Head of caudate nucleus (tissue), 42 donors: Measurements from ENCODE around the gene FOXA2.
A peak's percentile ranks its signal among the peaks of the same experiment; 100 is the strongest.
"Not testable (repeated sequence)": the region's sequence is repeated elsewhere in the genome, so short reads cannot be mapped to it uniquely, and the experiment has no call there.

ENCODE experiments used
- DNase-seq, 42 donors: peaks; one replicate each; pipeline versions ENCODE4 v3.0.0 to v3.0.0-alpha.2; 2020 to 2021; ENCODE audit warnings: mixed read lengths in 7 of 42
- intact Hi-C: fragments of 100-400 bp; cut with DNase I; formaldehyde crosslinking; loops from one replicate; pipeline ENCODE4 v1.15.0; 2022

The FOXA2 gene

GRCh38 chr20:22584522-22584921, at the start of gene FOXA2:
Gene FOXA2 (minus strand): TSS chr20:22584572. CDS start chr20:22584278, 294 bp downstream.
- intact Hi-C loops, result loop anchor here (5.0 kb wide), 1 partner anchor 247 kb away; no protein-coding TSS in a partner anchor
- no peak for DNase-seq

GRCh38 chr20:22630701-22631100, 46.3 kb upstream of the FOXA2 start:
- DNase-seq, result no peak
- intact Hi-C loops, result no loop called here

- intact Hi-C loops, result no loop called here
- DNase-seq, result no peak
Observed at GRCh38 chr20:22629927-22630326, 45.6 kb upstream of the FOXA2 start.

GRCh38 chr20:22629447-22629846, 45.1 kb upstream of the FOXA2 start:
- no peak for DNase-seq
- intact Hi-C loops, result no loop called here

GRCh38 chr20:22626496-22626895, 42.1 kb upstream of the FOXA2 start:
- intact Hi-C loops, result no loop called here
- no peak for DNase-seq

- intact Hi-C loops, result no loop called here
- no peak for DNase-seq
Observed at GRCh38 chr20:22623211-22623610, 38.8 kb upstream of the FOXA2 start.

GRCh38 chr20:22620342-22620741, 36.0 kb upstream of the FOXA2 start:
- intact Hi-C loops, result no loop called here

GRCh38 chr20:22619806-22620205, 35.4 kb upstream of the FOXA2 start:
- intact Hi-C loops, result no loop called here

More at GRCh38 chr20:22620342-22620741, 36.0 kb upstream of the FOXA2 start:
- DNase-seq, result no peak

GRCh38 chr20:22619272-22619671, 34.9 kb upstream of the FOXA2 start:
- intact Hi-C loops, result no loop called here
- DNase-seq, result no peak

More at GRCh38 chr20:22619806-22620205, 35.4 kb upstream of the FOXA2 start:
- no peak for DNase-seq

- intact Hi-C loops, result no loop called here
- DNase-seq, result no peak
Observed at GRCh38 chr20:22617160-22617559, 32.8 kb upstream of the FOXA2 start.

- DNase-seq, result no peak
- intact Hi-C loops, result no loop called here
Observed at GRCh38 chr20:22616551-22616950, 32.2 kb upstream of the FOXA2 start.

- no peak for DNase-seq
- intact Hi-C loops, result no loop called here
Observed at GRCh38 chr20:22615425-22615824, 31.1 kb upstream of the FOXA2 start.

- DNase-seq, result no peak
- intact Hi-C loops, result no loop called here
Observed at GRCh38 chr20:22611636-22612035, 27.3 kb upstream of the FOXA2 start.

- no peak for DNase-seq
- intact Hi-C loops, result no loop called here
Observed at GRCh38 chr20:22607695-22608094, 23.3 kb upstream of the FOXA2 start.

- intact Hi-C loops, result no loop called here
- DNase-seq, result no peak
Observed at GRCh38 chr20:22604815-22605214, 20.4 kb upstream of the FOXA2 start.

GRCh38 chr20:22601361-22602141, 17.2 kb upstream of the FOXA2 start:
- intact Hi-C loops, result no loop called here
- no peak for DNase-seq

GRCh38 chr20:22599258-22599657, 14.9 kb upstream of the FOXA2 start:
- DNase-seq, intact Hi-C loops: not testable (repeated sequence)

- no peak for DNase-seq
- intact Hi-C loops, result no loop called here
Observed at GRCh38 chr20:22597303-22597702, 12.9 kb upstream of the FOXA2 start.

- intact Hi-C loops, result no loop called here
Observed at GRCh38 chr20:22590662-22591061, 6.3 kb upstream of the FOXA2 start.

GRCh38 chr20:22586645-22587310, 2.4 kb upstream of the FOXA2 start:
- DNase-seq, result peak in 22 of 42 donors; percentile 2 to 70 (median 32)
- intact Hi-C loops, result no loop called here

More at GRCh38 chr20:22590662-22591061, 6.3 kb upstream of the FOXA2 start:
- DNase-seq, result no peak
